Measurements from ENCODE around the gene NOS2. TPM values are rescaled to one million over a fixed set of nuclear protein-coding genes. Genes with fewer than 3 reads are reported as not detected.
"Not testable (repeated sequence)": the region's sequence is repeated elsewhere in the genome, so short reads cannot be mapped to it uniquely, and the experiment has no call there.

NOS2 gene
- 0.25 TPM for total RNA-seq (ENCODE audit: unreplicated experiment)
- long read RNA-seq = 0 reads

DNA sequence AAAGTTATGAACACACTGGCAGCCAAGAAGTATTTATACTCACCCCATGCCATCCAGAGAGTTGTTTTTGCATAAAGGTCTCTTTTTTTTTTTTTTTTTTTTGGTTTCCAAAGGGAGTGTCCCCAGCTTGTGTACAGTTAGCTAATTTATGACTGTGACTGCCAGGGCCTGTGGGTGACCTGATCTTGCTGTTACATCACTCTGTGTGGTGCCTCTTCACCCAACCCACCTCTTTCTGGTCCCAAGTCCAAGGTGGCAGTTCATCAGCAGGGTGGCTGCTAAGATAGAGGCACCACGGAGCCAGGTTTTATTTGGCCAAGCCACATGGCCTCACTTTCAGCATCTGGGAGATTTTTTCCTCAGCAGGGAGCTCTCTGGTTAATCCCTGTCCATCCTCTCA, at the start of gene NOS2:
Gene NOS2, minus strand, starts transcription at position 8 of the 400 bp plus-strand sequence. CDS start 1,720 bp downstream, outside the sequence.
- no peak within 1 kb of the TSS for H3K27ac Mint-ChIP-seq (ENCODE audit: unreplicated experiment)
- no peak for DNase-seq
- H3K4me1 Mint-ChIP-seq (ENCODE audit: low read depth, unreplicated experiment) = no peaks in the 10 kb centered on the region
- H3K4me3 Mint-ChIP-seq (ENCODE audit: unreplicated experiment) = no peak within 1 kb of the TSS
- no peaks in the 10 kb centered on the region for H3K36me3 Mint-ChIP-seq (ENCODE audit: unreplicated experiment)
- H3K9me3 Mint-ChIP-seq (ENCODE audit: unreplicated experiment) = no peaks in the 10 kb centered on the region
- TF ChIP-seq, protein P1, sequence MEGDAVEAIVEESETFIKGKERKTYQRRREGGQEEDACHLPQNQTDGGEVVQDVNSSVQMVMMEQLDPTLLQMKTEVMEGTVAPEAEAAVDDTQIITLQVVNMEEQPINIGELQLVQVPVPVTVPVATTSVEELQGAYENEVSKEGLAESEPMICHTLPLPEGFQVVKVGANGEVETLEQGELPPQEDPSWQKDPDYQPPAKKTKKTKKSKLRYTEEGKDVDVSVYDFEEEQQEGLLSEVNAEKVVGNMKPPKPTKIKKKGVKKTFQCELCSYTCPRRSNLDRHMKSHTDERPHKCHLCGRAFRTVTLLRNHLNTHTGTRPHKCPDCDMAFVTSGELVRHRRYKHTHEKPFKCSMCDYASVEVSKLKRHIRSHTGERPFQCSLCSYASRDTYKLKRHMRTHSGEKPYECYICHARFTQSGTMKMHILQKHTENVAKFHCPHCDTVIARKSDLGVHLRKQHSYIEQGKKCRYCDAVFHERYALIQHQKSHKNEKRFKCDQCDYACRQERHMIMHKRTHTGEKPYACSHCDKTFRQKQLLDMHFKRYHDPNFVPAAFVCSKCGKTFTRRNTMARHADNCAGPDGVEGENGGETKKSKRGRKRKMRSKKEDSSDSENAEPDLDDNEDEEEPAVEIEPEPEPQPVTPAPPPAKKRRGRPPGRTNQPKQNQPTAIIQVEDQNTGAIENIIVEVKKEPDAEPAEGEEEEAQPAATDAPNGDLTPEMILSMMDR (IDR thresholded peaks at IDR 0.05; ENCODE audit: partially characterized antibody, unreplicated experiment) = no peak
- H3K27me3 Mint-ChIP-seq (ENCODE audit: unreplicated experiment) = peaks cover 2% of the 10 kb centered on the region

GRCh38 chr17:27849474-27850185, 49.3 kb upstream of the NOS2 start:
- no peak for DNase-seq
- H3K4me1 Mint-ChIP-seq (ENCODE audit: low read depth, unreplicated experiment) = no peaks in the 10 kb centered on the region
- no peaks in the 10 kb centered on the region for H3K9me3 Mint-ChIP-seq (ENCODE audit: unreplicated experiment)
- no peak overlapping the region for H3K4me3 Mint-ChIP-seq (ENCODE audit: unreplicated experiment)
- TF ChIP-seq, protein P1 (IDR thresholded peaks at IDR 0.05; ENCODE audit: partially characterized antibody, unreplicated experiment) = no peak
- no peak overlapping the region for H3K27ac Mint-ChIP-seq (ENCODE audit: unreplicated experiment)
- H3K27me3 Mint-ChIP-seq (ENCODE audit: unreplicated experiment) = no peaks in the 10 kb centered on the region
- no peaks in the 10 kb centered on the region for H3K36me3 Mint-ChIP-seq (ENCODE audit: unreplicated experiment)

DNA sequence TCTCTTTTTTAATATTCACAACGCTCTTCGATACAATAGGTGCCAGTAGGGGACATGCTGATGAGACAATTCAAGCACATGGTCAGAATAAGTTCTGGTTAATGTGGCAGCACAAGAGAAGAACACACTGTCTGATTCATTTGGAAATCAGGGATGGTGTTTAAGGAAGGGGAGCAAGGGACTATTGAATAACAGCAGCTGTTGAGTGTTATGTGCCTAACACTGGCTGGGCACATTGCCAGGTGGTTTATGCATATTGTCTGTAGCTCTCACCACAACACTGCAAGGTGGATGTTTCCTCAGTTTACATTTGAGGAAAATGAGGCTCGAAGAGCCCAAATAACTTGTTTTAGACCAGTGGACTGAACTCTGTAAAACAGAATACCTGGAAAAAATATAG, 48.6 kb upstream of the NOS2 start:
- no peak overlapping the region for H3K27ac Mint-ChIP-seq (ENCODE audit: unreplicated experiment)
- no peaks in the 10 kb centered on the region for H3K4me1 Mint-ChIP-seq (ENCODE audit: low read depth, unreplicated experiment)
- H3K36me3 Mint-ChIP-seq (ENCODE audit: unreplicated experiment) = no peaks in the 10 kb centered on the region
- TF ChIP-seq, protein P1 (IDR thresholded peaks at IDR 0.05; ENCODE audit: partially characterized antibody, unreplicated experiment) = no peak
- no peak for DNase-seq
- H3K27me3 Mint-ChIP-seq (ENCODE audit: unreplicated experiment) = no peaks in the 10 kb centered on the region
- no peaks in the 10 kb centered on the region for H3K9me3 Mint-ChIP-seq (ENCODE audit: unreplicated experiment)
- H3K4me3 Mint-ChIP-seq (ENCODE audit: unreplicated experiment) = no peak overlapping the region

DNA sequence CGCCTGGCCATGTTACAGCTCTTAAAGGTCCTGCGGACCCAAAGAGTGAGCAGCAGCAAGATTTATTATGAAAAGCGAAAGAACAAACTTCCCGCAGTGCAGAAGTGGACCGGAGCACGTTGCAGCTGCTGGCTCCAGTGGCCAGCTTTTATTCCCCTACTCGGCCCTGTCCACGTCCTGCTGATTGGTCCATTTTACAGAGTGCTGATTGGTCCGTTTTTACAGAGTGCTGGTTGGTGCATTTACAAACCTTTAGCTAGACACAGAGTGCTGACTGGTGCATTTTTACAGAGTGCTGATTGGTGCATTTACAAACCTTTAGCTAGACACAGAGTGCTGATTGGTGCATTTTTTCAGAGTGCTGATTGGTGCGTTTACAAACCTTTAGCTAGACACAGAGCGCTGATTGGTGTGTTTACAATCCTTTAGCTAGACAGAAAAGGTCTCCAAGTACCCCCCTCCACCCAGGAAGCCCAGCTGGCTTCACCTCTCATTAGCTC, 46.5 kb upstream of the NOS2 start:
- H3K27me3 Mint-ChIP-seq (ENCODE audit: unreplicated experiment); H3K4me1 Mint-ChIP-seq (ENCODE audit: low read depth, unreplicated experiment); H3K36me3 Mint-ChIP-seq (ENCODE audit: unreplicated experiment); H3K27ac Mint-ChIP-seq (ENCODE audit: unreplicated experiment); H3K4me3 Mint-ChIP-seq (ENCODE audit: unreplicated experiment); DNase-seq; H3K9me3 Mint-ChIP-seq (ENCODE audit: unreplicated experiment): not testable (repeated sequence)

DNA sequence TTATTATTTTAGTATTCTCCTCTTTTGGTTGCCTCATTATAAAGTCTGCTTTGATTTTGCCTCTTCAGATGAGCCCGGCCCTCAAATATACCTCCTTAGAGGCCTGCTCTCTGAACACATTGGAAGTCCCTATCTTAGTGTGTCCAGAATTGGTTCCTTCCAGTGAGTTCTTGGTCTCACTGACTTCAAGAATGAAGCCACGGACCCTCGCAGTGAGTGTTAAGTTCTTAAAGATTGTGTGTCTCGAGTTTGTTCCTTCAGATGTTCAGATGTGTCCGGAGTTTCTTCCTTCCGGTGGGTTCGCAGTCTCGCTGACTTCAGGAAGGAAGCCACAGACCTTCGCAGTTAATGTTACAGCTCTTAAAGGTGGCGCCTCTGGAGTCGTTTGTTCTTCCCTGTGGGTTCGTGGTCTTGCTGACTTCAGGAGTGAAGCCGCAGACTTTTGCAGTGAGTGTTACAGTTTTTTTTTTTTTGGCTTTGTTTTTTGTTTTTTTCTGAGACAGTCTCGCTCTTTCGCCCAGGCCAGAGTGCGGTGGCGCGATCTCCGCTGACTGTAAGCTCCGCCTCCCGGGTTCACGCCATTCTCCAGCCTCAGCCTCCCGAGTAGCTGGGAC, 45.8 kb upstream of the NOS2 start:
- Mint-ChIP-seq H3K4me3 (ENCODE audit: unreplicated experiment) (no peak overlapping the region), H3K9me3 (ENCODE audit: unreplicated experiment) (no peaks in the 10 kb centered on the region), H3K27ac (ENCODE audit: unreplicated experiment) (no peak overlapping the region), H3K36me3 (ENCODE audit: unreplicated experiment) (no peaks in the 10 kb centered on the region), H3K27me3 (ENCODE audit: unreplicated experiment) (no peaks in the 10 kb centered on the region), H3K4me1 (ENCODE audit: low read depth, unreplicated experiment) (no peaks in the 10 kb centered on the region)
- TF ChIP-seq, protein P1 (IDR thresholded peaks at IDR 0.05; ENCODE audit: partially characterized antibody, unreplicated experiment) = no peak
- no peak for DNase-seq

Data from glutamatergic neuron (in vitro differentiated cells).